Measurements from ENCODE around the gene TRABD2B.

The TRABD2B gene

DNA sequence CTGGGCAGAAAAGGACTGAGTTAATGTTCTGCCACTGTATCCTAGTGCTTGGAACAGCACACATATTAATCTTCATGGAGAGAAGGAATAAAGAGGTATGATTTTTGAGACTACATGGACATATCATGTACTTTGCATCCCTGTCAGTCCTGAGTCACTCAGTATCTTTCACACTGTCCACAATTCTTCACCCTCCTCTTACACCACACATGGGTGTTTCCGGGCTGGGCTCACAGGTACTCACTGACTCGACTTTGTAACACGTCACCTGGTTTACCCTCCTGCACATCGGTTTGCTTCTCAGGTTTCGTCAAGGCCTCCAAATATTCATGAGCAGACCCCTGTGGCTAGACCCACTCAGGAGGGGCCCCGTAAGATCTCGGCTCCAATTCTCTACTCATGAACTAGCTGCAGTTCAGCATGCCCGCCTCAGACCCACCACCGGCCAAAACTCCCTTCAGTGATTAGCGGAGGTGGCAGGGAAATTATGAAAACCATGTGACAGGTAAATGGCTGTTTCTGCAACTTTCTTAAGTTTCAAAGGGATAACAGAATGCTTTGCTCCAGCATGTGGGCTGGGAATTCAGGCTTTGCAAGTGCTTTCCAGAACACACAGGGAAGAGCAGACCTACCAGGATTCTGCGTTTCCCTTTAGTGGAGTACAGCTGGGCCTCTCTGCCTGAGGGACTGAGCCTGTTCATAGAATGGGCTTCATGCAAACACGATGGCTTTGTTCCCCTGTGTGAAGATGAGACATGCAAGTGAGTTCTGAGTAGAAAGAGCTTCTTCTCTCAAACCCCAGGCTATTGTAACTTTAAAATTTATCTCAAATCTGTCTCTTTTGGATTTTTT is 31.3 kb upstream of the TRABD2B start:
- in situ Hi-C loops (cut with HindIII; ENCODE audit: low sequenced_read_pairs), result no loop called here
- no peak for DNase-seq (ENCODE audit: low read depth, low spot score)
- TF ChIP-seq, protein P1, sequence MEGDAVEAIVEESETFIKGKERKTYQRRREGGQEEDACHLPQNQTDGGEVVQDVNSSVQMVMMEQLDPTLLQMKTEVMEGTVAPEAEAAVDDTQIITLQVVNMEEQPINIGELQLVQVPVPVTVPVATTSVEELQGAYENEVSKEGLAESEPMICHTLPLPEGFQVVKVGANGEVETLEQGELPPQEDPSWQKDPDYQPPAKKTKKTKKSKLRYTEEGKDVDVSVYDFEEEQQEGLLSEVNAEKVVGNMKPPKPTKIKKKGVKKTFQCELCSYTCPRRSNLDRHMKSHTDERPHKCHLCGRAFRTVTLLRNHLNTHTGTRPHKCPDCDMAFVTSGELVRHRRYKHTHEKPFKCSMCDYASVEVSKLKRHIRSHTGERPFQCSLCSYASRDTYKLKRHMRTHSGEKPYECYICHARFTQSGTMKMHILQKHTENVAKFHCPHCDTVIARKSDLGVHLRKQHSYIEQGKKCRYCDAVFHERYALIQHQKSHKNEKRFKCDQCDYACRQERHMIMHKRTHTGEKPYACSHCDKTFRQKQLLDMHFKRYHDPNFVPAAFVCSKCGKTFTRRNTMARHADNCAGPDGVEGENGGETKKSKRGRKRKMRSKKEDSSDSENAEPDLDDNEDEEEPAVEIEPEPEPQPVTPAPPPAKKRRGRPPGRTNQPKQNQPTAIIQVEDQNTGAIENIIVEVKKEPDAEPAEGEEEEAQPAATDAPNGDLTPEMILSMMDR (IDR thresholded peaks at IDR 0.05; ENCODE audit: low read depth, low read length), result no peak
- H3K4me3 ChIP-seq (ENCODE audit: low read depth, low read length), result no peak overlapping the region

DNA sequence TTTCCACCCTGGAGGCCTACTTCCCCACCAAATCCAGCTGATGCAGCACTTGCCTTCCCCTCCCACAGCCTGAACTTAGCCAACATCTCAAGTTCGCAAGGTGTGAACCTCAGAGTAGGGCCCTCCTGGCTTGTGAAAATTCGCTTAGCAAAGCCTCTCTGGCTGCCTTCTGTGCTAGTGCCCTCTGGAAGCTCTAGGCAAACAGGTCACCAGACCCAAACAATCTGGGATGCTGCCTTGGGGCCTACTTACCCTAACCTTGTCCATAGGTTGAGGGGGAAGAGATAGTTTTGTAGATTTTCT is 30.3 kb upstream of the TRABD2B start:
- TF ChIP-seq, protein P1 (IDR thresholded peaks at IDR 0.05; ENCODE audit: low read depth, low read length), result no peak
- DNase-seq (ENCODE audit: low read depth, low spot score), result no peak
- no peak overlapping the region for H3K4me3 ChIP-seq (ENCODE audit: low read depth, low read length)
- in situ Hi-C loops (cut with HindIII; ENCODE audit: low sequenced_read_pairs), result no loop called here

DNA sequence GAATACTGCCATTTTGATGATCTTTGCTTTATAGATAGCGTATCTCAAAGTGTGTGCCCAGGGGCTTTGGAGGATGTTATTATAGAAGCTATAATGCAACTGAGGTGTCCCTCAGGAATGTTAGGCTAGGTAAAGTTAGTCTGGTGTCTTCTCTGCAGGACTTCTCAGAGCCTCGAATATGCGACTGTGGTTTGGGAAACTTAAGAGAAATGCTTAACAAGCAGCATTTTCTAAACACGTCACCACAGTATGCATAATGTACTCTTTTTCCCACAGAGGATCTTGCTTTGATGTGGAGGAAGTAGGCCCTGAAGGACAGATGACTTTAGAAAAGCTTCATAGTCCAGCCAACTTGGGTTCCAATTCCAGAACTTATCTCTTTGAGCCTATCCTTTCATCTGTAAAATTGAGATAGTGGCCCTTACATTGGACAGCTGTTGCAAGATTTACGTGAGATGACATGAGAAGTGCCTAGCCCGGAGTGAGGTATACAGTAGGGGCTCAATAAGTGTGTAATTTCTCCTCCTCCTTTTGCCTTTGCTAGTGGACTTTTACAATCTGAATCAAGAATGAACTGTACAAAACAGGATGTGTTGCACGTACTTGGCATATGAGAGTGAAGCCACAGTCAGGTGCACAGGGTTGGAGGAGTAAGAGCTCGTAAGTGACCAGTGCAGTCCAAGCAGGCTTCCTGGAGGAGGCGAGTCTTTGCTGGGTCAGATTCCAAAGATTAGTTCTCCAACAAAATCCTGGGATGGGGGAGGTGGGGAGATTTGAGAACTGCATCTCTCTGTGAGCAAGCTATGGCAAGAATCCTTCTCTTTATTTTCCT is 29.7 kb upstream of the TRABD2B start:
- in situ Hi-C loops (cut with HindIII; ENCODE audit: low sequenced_read_pairs), result no loop called here
- TF ChIP-seq, protein P1 (IDR thresholded peaks at IDR 0.05; ENCODE audit: low read depth, low read length), result no peak
- H3K4me3 ChIP-seq (ENCODE audit: low read depth, low read length), result no peak overlapping the region
- no peak for DNase-seq (ENCODE audit: low read depth, low spot score)

DNA sequence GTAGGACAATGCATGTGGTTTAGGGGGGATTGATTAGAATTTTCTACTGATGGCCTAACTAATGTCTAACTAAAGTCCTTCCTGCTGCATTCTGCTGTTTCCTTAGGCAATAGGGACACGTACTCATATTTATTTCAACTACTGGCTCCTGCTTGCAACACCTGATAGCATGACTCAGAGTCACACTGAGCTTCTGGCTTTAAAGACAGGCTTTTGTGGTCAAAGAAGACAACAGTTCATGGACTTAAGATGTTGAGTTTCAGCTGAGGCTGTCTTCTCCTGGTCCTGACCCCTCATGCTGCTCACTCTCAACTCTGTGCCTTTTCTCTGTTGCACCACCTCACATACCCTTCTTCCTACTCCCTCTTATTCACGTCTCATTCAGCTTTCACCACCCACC is 29.1 kb upstream of the TRABD2B start:
- no peak for DNase-seq (ENCODE audit: low read depth, low spot score)
- in situ Hi-C loops (cut with HindIII; ENCODE audit: low sequenced_read_pairs), result no loop called here
- TF ChIP-seq, protein P1 (IDR thresholded peaks at IDR 0.05; ENCODE audit: low read depth, low read length), result no peak
- no peak overlapping the region for H3K4me3 ChIP-seq (ENCODE audit: low read depth, low read length)

DNA sequence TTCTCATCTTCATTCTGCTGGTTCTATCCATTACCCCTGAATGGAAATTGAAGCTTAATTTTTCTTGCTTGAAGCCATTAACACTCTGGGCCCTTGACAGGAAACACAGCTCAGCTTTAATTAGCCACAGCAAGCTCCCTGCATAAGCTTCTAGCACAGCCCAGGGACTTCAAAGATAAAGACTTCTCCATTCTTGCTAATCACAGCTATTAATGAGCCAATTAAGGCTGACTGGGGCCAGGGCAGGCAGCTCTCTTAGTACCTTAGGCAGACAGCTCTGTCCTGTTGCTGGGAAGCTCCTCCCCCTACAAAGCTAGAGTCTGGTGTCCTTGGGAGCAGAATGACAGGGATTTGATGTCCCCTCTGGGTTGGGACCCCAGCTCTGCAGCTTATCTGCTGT is 27.9 kb upstream of the TRABD2B start:
- TF ChIP-seq, protein P1 (IDR thresholded peaks at IDR 0.05; ENCODE audit: low read depth, low read length), result no peak
- in situ Hi-C loops (cut with HindIII; ENCODE audit: low sequenced_read_pairs), result no loop called here
- no peak for DNase-seq (ENCODE audit: low read depth, low spot score)
- H3K4me3 ChIP-seq (ENCODE audit: low read depth, low read length), result no peak overlapping the region

DNA sequence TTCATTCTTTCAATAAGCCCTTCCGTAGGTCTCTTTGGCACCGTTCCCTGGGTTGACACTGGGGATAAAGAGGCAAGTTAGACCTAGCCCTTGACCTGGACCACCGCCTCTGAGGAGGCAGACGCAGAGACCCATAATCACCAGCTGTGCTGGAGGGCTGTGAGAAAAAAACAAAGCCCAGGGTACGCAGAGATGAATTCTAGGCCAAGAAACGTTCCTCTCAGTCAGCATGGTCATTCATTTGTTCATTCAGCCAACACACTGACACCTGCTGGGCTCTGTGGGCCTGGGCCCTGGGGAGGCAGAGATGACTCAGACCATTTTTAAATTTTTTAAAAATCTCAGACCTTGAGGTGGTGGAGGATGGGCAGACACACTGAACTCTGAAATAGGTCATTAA is 26.3 kb upstream of the TRABD2B start:
- in situ Hi-C loops (cut with HindIII; ENCODE audit: low sequenced_read_pairs), result no loop called here
- TF ChIP-seq, protein P1 (IDR thresholded peaks at IDR 0.05; ENCODE audit: low read depth, low read length), result no peak

More for the DNA sequence above, 26.3 kb upstream of the TRABD2B start:
- no peak for DNase-seq (ENCODE audit: low read depth, low spot score)
- no peak overlapping the region for H3K4me3 ChIP-seq (ENCODE audit: low read depth, low read length)

Measured in astrocyte of the spinal cord (primary cell).